K562 (cell line): ENCODE results near the gene ZNF554. TPM values are rescaled to one million over a fixed set of nuclear protein-coding genes. Genes with fewer than 3 reads are reported as not detected.

Experiments
- ARID2 ChIP-seq: fragments of 450-650 bp; IDR thresholded peaks from 2 replicates; pipeline ENCODE4 v1.6.1; 2017; ENCODE audit warnings: antibody characterized with exemption, mild to moderate bottlenecking
- BHLHE40 ChIP-seq: IDR thresholded peaks from 2 replicates; pipeline ENCODE4 v1.6.1; 2011; ENCODE audit warnings: low read length, improper control_type of control experiment
- CUX1 ChIP-seq: fragments of 200-800 bp; sonication (Bioruptor generic); IDR thresholded peaks from 2 replicates; pipeline ENCODE4 v1.6.1; 2016; ENCODE audit warnings: missing genetic modification characterization, missing compliant biosample characterization
- FOXA3 ChIP-seq, 2 experiments: fragments of 450-650 bp in 1 of 2; sonication (generic) in 1 of 2; formaldehyde crosslinking; IDR thresholded peaks in 1 of 2; conservative IDR thresholded peaks in 1 of 2; 2 replicates each; pipeline versions ENCODE4 v1.4.0 to v1.8.0; 2020 to 2022; ENCODE audit warnings: mild to moderate bottlenecking in 2 of 2, missing genetic modification reagents in 1 of 2
- ILK ChIP-seq: fragments of 450-650 bp; IDR thresholded peaks from 2 replicates; pipeline ENCODE4 v1.6.1; 2016; ENCODE audit warnings: missing genetic modification characterization, low read depth, mild to moderate bottlenecking, missing compliant biosample characterization, moderate library complexity, borderline replicate concordance
- PCBP1 ChIP-seq: fragments of 200-400 bp; formaldehyde crosslinking; IDR thresholded peaks from 2 replicates; pipeline ENCODE4 v1.6.1; 2018; ENCODE audit warnings: mild to moderate bottlenecking, low read depth, low read length; ENCODE audit not compliant: poor library complexity, severe bottlenecking
- POLR2AphosphoS5 ChIP-seq: IDR thresholded peaks from 2 replicates; pipeline ENCODE4 v1.6.1; 2011; ENCODE audit warnings: mild to moderate bottlenecking, low read depth, low read length, moderate library complexity; ENCODE audit not compliant: control insufficient read depth, insufficient read depth
- RBM25 ChIP-seq: fragments of 200-400 bp; formaldehyde crosslinking; IDR thresholded peaks from 2 replicates; pipeline ENCODE4 v1.6.1; 2018; ENCODE audit warnings: low read length, low read depth, moderate library complexity; ENCODE audit not compliant: severe bottlenecking
- SETDB1 ChIP-seq: IDR thresholded peaks from one replicate; pipeline ENCODE4 v1.6.1; 2012; ENCODE audit warnings: low read length, control low read depth, inconsistent platforms
- SFPQ ChIP-seq: fragments of 200-400 bp; formaldehyde crosslinking; IDR thresholded peaks from 2 replicates; pipeline ENCODE4 v1.6.1; 2017; ENCODE audit warnings: mild to moderate bottlenecking, low read depth, low read length, moderate library complexity
- SLC30A9 ChIP-seq: fragments of 250-450 bp; sonication (Bioruptor Pico); IDR thresholded peaks from 2 replicates; pipeline ENCODE4 v1.8.0; 2022; ENCODE audit warnings: mild to moderate bottlenecking, moderate library complexity
- SMC3 ChIP-seq: conservative IDR thresholded peaks from 2 replicates; pipeline ENCODE4 v1.6.1; 2011; ENCODE audit warnings: low read depth, low read length, improper control_type of control experiment; ENCODE audit not compliant: insufficient read depth
- SP2 ChIP-seq: IDR thresholded peaks from 2 replicates; pipeline ENCODE4 v1.6.1; 2011; ENCODE audit warnings: mild to moderate bottlenecking, low read depth, low read length, moderate library complexity; ENCODE audit not compliant: poor library complexity, severe bottlenecking; ENCODE audit errors: extremely low read depth
- THRB ChIP-seq: fragments of 450-650 bp; formaldehyde crosslinking; conservative IDR thresholded peaks from 2 replicates; pipeline ENCODE4 v1.4.0; 2022; ENCODE audit warnings: mild to moderate bottlenecking, missing genetic modification characterization
- YBX1 ChIP-seq: fragments of 450-650 bp; IDR thresholded peaks from 2 replicates; pipeline ENCODE4 v1.7.1; 2016; ENCODE audit warnings: mild to moderate bottlenecking
- ZC3H4 ChIP-seq: sonication (generic); formaldehyde crosslinking; IDR thresholded peaks from 2 replicates; pipeline ENCODE4 v1.9.0; 2021; ENCODE audit warnings: missing genetic modification reagents, borderline replicate concordance
- ZNF133 ChIP-seq: fragments of 250-450 bp; sonication (Bioruptor Pico); IDR thresholded peaks from 2 replicates; pipeline ENCODE4 v1.4.0; 2020; ENCODE audit warnings: mild to moderate bottlenecking
- polyA plus RNA-seq, 8 experiments: library from polyadenylated mRNA; depleted of rRNA in 4 of 8; stranded (reverse) in 5 of 8; unstranded in 3 of 8; fragments of >200 nt; fragmentation: Nextera tagmentation in 2 of 8; fragmentation: Illumina TruSeq in 1 of 8; extraction: Ambion mirVana in 2 of 8; extraction: Trizol in 1 of 8; gene quantifications; 2 replicates each; pipeline versions ENCODE4 v1.2.1 to v1.2.3, GENCODE V29; 2011 to 2014; ENCODE audit warnings: inconsistent platforms in 1 of 8, missing spikeins in 1 of 8
- total RNA-seq, 7 experiments: library from RNA; depleted of rRNA in 6 of 7; stranded (reverse); fragments of >200 nt in 6 of 7; fragmentation: Illumina TruSeq in 2 of 7; extraction: Trizol in 2 of 7; gene quantifications; 2 replicates each; pipeline versions ENCODE4 v1.2.1 to v1.2.3, GENCODE V29; 2011 to 2021; ENCODE audit warnings: low replicate concordance in 1 of 7

The ZNF554 gene
- total and polyA plus RNA-seq, 9 of the 15 experiments (the other 6 are each of a cell fraction or from before 2014, with no cell fraction given) = 0.07 to 1.8 (median 1.1) TPM

- TF ChIP-seq SFPQ (no peak), YBX1 (no peak), ZNF133 (CRISPR knock-in tag) (no peak), CUX1 (no peak), ZC3H4 (no peak), ARID2 (no peak), FOXA3 (CRISPR knock-in tag; conservative IDR thresholded peaks at IDR 0.05 in 1 of 2, IDR thresholded peaks at IDR 0.05 in 1 of 2) (no peak), ILK (tag) (no peak), SLC30A9 (CRISPR knock-in tag) (no peak), BHLHE40 (no peak), POLR2AphosphoS5 (peak; percentile 81), SETDB1 (no peak), THRB (CRISPR knock-in tag) (no peak), RBM25 (no peak), PCBP1 (no peak), SMC3 (no peak), SP2 (no peak)
These were observed 45.8 kb downstream of the ZNF554 start (continued) for GRCh38 chr19:2865334-2866100.
